Left colon (tissue), 2 donors: ENCODE measurements around the gene C16orf86. TPM values are rescaled to one million over a fixed set of nuclear protein-coding genes. Genes with fewer than 3 reads are reported as not detected.

Experiments used
- ATAC-seq: fragments of 200-7000 bp; cut with Tn5 transposase; one replicate; pipeline ENCODE4 v1.9.1; 2020; ENCODE audit warnings: mild to moderate bottlenecking, moderate library complexity
- DNase-seq, 2 donors: peaks; one replicate each; pipeline ENCODE4 v3.0.0-alpha.2; 2020
- intact Hi-C, 2 donors: fragments of 100-400 bp; cut with DNase I in 1 of 2; cut with micrococcal nuclease in 1 of 2; formaldehyde crosslinking; loops; one replicate each; pipeline versions ENCODE4 v1.11.2 to v1.14.0; 2022; cut with DNase I, micrococcal nuclease
- total RNA-seq, 2 donors: library from RNA; stranded (reverse); fragmentation: NEBNext Ultra II Directional; extraction: Animal tissue kit (Norgen Biotek cat#: 25700); gene quantifications; one replicate each; pipeline ENCODE4 v1.2.1, GENCODE V29; 2021
- donor health status: DM: no; HTN: no; CAD: no.
- donor health status: DM: yes; HTN: yes; CAD: no.

C16orf86 gene
- total RNA-seq, 2 donors from 2014 or later, result 0.92 to 1.5 TPM

DNA sequence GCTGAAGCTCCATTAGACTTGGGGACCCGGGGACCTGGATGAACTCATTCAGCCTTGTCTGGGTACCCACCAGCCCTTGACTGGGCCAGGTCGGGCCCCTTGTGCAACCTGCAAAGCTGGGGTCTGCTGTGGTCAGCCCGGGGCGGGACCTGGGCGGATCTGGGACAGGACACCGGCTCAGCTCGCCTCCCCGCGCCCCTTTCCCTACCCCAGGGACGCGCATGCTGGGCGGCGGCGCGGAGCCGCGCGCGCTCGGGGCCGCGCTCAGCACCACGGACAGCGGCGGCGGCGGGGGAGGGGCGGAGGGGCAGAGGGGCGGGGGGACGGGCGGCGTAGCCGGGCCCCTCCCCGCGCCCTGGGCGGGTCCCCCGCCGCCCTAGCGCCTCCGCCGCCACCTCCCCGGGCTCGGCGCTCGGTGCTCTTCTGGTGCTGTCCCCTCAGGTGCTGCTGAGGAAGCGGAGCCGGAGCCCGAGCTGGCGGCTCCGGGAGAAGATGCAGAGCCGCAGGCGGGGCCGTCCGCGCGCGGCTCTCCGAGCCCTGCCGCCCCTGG lies 14.0 kb upstream of the C16orf86 start:
- intact Hi-C loops, result loop anchor here in 1 of 2 donors (10.0 kb wide), 1 partner anchor 88 kb away; the partner anchor contains the start of gene CTCF
- ATAC-seq (peak; percentile 80), DNase-seq (no peak)

- no peak for ATAC-seq
- DNase-seq, result no peak
- intact Hi-C loops, result loop anchor here in 1 of 2 donors (10.0 kb wide), 1 partner anchor 88 kb away; the partner anchor contains the start of gene CTCF
These were observed 13.4 kb upstream of the C16orf86 start for GRCh38 chr16:67653128-67653788.

DNA sequence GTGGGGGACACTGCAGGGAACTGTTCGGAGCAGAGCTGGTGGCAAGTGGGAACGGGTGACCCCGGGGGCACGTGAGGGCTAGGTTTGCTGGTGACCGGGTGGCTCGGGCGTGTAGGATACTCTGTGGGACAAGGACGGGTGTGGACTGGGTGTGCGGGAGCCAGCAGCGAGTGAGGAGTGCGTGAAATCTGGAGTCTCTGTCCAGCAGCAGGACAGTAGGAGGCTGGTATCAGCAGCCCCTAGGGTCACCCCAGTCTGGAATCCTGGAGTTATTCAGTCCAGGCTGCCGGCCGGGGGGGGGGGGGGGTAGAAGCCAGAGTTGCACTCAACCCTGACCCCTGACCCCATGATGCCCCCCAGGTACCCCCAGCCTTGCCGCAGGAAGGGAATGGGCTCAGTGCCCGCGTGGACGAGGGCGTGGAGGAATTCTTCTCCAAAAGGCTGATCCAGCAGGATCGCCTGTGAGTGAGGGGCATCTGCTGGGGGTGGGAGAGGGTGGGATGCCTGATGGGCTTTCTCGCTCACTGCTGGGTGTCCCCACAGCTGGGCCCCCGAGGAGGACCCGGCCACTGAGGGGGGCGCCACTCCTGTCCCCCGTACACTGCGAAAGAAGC lies 12.7 kb upstream of the C16orf86 start:
- intact Hi-C loops, result loop anchor here in 1 of 2 donors (10.0 kb wide), 1 partner anchor 89 kb away; the partner anchor contains the start of gene CTCF
- no peak for DNase-seq
- ATAC-seq, result no peak

DNA sequence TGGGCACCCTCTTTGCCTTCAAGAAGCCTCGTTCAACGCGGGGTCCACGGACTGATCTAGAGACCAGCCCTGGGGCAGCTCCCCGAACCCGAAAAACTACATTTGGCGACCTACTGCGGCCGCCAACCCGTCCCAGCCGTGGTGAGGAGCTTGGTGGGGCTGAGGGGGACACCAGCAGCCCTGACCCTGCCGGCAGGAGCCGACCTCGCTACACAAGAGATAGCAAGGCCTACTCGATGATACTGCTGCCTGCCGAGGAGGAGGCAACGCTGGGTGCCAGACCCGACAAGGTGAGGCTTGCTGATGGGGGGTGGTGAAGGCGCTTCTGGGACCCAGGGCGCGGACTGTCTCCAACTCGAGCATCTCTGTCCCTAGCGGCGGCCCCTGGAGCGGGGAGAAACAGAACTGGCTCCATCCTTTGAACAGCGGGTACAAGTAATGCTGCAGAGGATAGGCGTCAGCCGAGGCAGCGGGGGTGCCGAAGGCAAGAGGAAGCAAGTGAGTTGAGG lies 12.2 kb upstream of the C16orf86 start:
- DNase-seq (no peak), ATAC-seq (no peak)
- intact Hi-C loops, result loop anchor here in 1 of 2 donors (10.0 kb wide), 1 partner anchor 90 kb away; the partner anchor contains the start of gene CTCF

DNA sequence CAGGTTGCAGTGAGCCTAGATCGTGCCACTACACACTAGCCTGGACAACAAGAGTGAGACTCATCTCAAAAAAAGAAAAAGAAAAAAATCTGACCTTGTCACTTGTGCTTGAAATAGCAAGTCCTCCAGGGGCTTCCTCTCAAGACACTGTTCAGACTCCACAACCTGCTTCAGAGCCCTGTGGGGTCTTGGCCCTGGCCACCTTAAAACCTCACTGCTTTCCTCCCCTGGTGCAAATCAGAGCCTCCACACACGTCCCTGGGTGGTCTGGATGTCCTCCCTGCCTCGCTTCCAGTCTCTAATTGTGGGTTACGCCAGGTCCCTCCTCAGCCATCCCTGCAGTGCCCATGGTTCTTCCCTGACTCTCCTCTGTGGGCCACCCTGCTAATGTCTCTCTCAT lies 11.3 kb upstream of the C16orf86 start:
- intact Hi-C loops, result loop anchor here in 1 of 2 donors (10.0 kb wide), 1 partner anchor 91 kb away; the partner anchor contains the start of gene CTCF
- no peak for ATAC-seq

GRCh38 chr16:67656344-67657016 lies 10.1 kb upstream of the C16orf86 start:
- intact Hi-C loops, result loop anchor here in 1 of 2 donors (10.0 kb wide), 1 partner anchor 92 kb away; the partner anchor contains the start of gene CTCF
- DNase-seq (no peak), ATAC-seq (no peak)

More for the DNA sequence above, 11.3 kb upstream of the C16orf86 start:
- no peak for DNase-seq

- intact Hi-C loops, result loop anchor here in 1 of 2 donors (10.0 kb wide), 1 partner anchor 92 kb away; the partner anchor contains the start of gene CTCF
- DNase-seq, result no peak
- ATAC-seq, result no peak
These were observed 9.5 kb upstream of the C16orf86 start for GRCh38 chr16:67657017-67657608.

DNA sequence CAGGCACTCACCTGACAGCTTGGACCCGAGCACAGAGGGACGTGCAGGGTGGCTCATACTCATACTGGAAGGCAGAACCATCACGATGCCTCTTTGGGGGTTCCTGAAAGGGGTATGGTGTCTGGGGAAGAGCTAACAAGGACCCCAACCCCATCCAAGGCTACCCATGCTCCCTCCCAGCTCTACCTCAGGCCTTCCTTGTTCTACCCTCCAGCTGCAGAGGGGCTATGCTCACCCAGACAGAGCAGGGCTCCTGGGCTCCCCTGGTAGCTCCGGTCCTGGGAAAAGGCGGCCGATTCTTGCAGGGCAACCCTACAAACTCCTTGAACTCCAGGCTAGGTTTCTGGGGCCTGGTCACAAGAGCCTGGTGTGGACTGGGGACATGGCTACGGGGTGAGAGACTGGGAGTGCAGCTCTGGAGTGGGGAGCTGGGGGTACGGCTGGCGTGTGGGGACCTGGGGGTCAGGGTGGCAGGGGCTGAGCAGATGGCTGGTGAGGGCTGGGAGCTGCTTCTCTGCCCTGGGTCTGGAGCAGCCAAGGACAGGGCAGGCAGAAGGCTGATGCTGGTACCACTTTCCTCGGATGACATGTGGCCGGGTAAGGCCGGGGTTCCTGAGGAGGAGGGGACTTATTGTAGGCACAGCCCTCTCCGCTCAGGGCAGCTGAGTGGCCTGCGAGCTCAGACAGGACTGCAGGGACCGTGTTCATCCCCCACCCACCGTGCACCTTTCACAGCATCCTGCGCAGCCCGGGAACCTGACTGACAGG lies 8.7 kb upstream of the C16orf86 start:
- ATAC-seq (no peak), DNase-seq (no peak)
- intact Hi-C loops, result loop anchor here in 1 of 2 donors (10.0 kb wide), 1 partner anchor 93 kb away; the partner anchor contains the start of gene CTCF

DNA sequence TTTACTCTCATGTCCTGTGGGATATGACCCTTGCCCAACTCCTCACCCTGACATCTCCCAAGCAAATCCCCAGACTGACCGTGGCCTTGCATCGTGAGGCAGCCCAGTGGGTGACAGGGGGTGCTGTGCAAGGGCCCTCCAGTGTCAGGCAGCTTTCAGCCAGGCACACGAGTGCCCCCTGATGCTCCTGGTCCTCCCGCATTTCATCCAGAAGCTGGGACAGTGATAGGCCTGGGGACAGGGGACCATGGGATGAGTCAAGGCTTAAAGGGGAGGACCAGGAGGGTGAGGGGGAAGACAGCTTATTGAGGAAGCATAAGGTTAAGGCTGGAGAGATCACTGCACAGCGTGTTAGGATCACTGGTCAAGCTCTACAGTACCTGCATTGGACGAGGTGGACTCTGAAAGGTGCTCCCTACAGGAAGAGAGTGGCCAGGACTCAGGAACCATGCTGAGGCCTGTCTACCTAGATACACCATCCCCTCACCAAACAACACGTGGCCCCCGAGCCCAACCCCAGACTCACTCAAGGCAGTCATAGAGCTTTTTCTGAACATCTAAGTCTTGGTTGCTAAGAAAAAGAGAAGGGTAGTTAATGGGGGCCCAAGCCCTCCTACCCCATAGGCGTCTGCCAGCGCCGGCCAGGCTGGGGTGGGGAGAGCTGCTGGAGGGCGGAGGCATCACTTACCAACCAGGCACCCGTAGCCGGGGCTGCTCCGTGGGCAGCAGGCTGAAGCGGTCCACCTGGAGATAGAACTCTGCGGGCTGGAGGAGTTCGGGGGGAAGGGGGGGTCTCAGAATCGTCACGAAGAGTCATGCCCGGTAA lies 7.6 kb upstream of the C16orf86 start:
- ATAC-seq, result no peak
- intact Hi-C loops, result loop anchor here in 1 of 2 donors (10.0 kb wide), 1 partner anchor 94 kb away; the partner anchor contains the start of gene CTCF
- DNase-seq, result no peak

DNA sequence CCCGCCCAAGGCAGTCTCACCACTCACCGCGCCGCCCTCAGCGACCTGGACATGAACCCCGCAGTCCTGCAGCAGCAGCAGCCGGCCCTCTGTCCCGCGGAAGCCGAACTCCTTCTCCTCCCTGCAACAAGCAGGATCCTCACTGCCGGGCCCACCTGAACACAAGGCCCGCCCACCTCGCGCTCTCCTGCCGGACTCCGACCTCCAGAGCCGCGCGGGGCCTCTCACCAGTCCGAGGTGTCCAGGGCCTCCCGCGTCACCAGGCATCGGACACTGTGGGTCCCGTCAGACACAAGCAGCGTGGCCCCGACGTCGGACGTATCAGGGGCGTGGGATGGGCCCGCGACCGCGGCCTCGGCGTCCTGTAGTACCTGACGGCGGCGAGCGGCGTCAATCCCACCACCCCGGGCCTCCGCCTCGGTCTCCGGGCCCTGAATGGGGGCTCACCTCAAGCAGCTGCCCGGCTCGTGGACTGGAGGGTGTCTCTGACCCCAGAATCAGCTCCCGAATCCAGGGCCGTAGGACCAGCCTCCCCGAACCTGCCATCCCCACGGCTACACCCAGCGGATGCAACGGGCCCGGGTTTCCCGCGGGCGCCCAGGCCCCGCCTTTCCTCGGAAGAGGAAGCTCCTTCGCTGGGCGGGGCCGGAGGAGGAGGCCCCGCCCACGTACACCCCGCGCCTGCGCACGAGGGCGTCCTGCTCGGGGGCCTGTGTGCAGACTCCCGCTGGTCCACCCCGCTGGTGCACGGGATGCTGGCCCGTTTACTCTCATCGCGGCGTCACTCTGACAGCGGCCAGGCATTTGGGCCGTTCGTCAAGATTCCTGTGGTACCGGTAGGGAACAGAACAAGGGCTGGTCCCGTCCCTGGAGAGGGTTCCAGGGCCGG lies 6.7 kb upstream of the C16orf86 start, which contains the start of gene ACD:
Gene ACD, minus strand, starts transcription at position 586 of the 889 bp plus-strand sequence. Its CDS starts 40 bp downstream, at position 546.
- intact Hi-C loops, result loop anchor here in 1 of 2 donors (10.0 kb wide), 1 partner anchor 95 kb away; the partner anchor contains the start of gene CTCF

GRCh38 chr16:67660564-67661028 lies 6.0 kb upstream of the C16orf86 start, which contains the start of gene PARD6A:
Gene PARD6A (plus strand): TSS chr16:67660960. CDS start chr16:67661039, 79 bp downstream.
- intact Hi-C loops, result no loop called here
- ATAC-seq (peak; percentile 86), DNase-seq (peak; percentile 93 to 97)

More for the DNA sequence above, 6.7 kb upstream of the C16orf86 start, which contains the start of gene ACD:
- peak; percentile 88 for ATAC-seq
- DNase-seq, result peak; percentile 88 to 90

DNA sequence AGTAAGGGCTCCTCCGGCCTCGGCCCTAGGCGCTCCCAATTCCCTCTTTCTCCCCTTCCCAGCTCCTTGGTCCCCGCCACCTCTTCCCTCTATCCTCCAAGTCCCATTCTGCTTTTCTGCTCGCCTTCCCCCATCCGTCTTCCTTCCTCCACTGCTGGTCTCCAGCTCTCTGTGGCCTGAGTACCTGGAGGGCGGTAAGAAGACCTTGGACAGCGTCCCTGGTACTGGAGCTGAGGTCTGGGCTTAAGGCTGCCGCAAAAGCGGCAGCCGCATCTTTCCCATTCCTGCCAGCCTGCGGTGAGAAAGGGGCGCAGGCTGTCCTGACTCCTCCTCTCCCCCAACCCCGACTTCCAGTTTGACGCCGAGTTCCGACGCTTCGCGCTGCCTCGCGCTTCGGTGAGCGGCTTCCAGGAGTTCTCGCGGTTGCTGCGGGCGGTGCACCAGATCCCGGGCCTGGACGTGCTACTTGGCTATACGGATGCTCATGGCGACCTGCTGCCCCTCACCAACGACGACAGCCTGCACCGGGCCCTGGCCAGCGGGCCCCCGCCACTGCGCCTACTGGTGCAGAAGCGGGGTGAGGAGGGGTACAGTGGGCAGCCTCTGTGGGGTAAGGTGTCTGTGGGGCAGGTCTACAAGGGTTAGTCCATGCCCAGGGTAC lies 5.4 kb upstream of the C16orf86 start:
- DNase-seq (no peak), ATAC-seq (peak; percentile 4)
- intact Hi-C loops, result no loop called here

GRCh38 chr16:67661886-67662652 lies 4.5 kb upstream of the C16orf86 start:
- intact Hi-C loops, result no loop called here
- no peak for ATAC-seq
- DNase-seq, result peak in 1 of 2 donors; percentile 27

DNA sequence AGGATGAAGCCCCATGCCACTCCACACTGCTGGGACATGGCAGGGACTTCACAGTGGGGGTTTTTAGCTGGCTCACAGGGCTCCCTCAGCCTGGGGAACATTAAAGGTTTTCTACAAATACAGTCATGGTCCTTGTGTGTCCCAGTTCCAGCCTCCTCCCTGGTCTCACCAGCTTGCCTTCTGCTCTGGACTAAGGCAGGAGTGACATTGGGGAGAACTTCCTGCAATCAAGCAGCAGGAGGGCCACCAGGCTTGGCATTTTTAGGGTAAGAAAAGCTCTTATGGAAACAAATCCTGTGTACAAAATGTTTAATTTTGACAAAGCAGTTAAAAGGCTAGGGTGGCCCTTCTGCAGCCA lies 4.0 kb upstream of the C16orf86 start:
- ATAC-seq (no peak), DNase-seq (no peak)
- intact Hi-C loops, result no loop called here
